NB4 (cell line): ENCODE results near the gene SLX4.

Experiments
- DNase-seq: peaks from one replicate; pipeline ENCODE4 v3.0.0; 2010; ENCODE audit warnings: low read depth
- H3K4me3 ChIP-seq: one replicate; pipeline ENCODE4 v1.5.1; 2011; ENCODE audit warnings: mild to moderate bottlenecking, low read depth, low read length, moderate library complexity
- MYC ChIP-seq: IDR thresholded peaks from 2 replicates; pipeline ENCODE4 v1.6.1; 2011; ENCODE audit warnings: low read depth, low read length
- POLR2A ChIP-seq: IDR thresholded peaks from 2 replicates; pipeline ENCODE4 v1.6.1; 2011; ENCODE audit warnings: mild to moderate bottlenecking; ENCODE audit not compliant: insufficient read length; ENCODE audit errors: extremely low read depth
- TF ChIP-seq, protein P1 (sequence below): IDR thresholded peaks from one replicate; pipeline ENCODE4 v1.5.1; 2012; ENCODE audit warnings: low read depth, low read length
- TF ChIP-seq, protein P2 (sequence below): IDR thresholded peaks from 2 replicates; pipeline ENCODE4 v1.6.1; 2011; ENCODE audit warnings: low read depth, low read length

The SLX4 gene

DNA sequence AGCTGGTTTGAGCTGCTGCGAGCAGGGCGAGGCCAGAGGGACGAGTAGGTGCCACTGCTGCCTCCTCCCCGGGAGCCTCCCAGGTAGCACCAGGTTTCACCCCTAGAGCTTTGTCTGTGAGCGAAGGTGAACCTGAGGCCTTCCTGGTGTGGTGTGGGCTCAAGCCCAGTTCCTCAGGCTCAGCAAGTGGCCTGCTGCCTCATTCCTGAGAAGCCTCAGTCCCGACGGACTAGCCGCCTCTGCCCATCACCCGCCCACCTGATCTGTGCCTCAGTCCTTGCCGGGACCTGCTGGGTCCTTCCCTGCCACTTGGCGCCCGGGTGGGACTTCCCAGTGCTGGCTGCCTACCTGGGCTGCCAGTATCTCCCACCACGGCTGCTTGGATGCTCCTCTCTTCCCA lies 35.9 kb downstream of the SLX4 start:
- TF ChIP-seq POLR2A, result no peak
- DNase-seq, result no peak
- H3K4me3 ChIP-seq, result peak overlapping the region; percentile 82

DNA sequence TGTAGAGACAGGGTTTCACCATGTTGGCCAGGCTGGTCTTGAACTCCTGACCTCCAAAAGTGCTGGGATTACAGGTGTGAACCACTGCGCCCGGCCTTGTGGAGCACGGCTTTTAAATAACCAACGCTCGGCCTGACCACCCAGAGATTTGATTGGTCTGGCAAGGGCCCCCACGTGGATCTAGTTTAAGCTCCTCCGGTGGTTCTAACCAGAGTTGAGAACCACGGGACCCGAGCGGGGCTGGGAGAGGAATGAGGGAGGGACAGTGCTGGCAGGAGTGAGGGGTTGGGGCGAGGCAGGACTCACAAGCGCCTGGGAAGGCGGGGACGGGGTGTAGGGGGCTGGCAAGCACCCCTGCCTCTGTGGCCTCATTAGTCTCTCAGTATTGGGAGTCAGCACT lies 37.2 kb downstream of the SLX4 start:
- TF ChIP-seq, protein P1, sequence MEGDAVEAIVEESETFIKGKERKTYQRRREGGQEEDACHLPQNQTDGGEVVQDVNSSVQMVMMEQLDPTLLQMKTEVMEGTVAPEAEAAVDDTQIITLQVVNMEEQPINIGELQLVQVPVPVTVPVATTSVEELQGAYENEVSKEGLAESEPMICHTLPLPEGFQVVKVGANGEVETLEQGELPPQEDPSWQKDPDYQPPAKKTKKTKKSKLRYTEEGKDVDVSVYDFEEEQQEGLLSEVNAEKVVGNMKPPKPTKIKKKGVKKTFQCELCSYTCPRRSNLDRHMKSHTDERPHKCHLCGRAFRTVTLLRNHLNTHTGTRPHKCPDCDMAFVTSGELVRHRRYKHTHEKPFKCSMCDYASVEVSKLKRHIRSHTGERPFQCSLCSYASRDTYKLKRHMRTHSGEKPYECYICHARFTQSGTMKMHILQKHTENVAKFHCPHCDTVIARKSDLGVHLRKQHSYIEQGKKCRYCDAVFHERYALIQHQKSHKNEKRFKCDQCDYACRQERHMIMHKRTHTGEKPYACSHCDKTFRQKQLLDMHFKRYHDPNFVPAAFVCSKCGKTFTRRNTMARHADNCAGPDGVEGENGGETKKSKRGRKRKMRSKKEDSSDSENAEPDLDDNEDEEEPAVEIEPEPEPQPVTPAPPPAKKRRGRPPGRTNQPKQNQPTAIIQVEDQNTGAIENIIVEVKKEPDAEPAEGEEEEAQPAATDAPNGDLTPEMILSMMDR, result no peak
- TF ChIP-seq MYC (no peak), POLR2A (no peak)
- TF ChIP-seq, protein P2, sequence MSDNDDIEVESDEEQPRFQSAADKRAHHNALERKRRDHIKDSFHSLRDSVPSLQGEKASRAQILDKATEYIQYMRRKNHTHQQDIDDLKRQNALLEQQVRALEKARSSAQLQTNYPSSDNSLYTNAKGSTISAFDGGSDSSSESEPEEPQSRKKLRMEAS, result no peak
- H3K4me3 ChIP-seq, result no peak overlapping the region
- no peak for DNase-seq

DNA sequence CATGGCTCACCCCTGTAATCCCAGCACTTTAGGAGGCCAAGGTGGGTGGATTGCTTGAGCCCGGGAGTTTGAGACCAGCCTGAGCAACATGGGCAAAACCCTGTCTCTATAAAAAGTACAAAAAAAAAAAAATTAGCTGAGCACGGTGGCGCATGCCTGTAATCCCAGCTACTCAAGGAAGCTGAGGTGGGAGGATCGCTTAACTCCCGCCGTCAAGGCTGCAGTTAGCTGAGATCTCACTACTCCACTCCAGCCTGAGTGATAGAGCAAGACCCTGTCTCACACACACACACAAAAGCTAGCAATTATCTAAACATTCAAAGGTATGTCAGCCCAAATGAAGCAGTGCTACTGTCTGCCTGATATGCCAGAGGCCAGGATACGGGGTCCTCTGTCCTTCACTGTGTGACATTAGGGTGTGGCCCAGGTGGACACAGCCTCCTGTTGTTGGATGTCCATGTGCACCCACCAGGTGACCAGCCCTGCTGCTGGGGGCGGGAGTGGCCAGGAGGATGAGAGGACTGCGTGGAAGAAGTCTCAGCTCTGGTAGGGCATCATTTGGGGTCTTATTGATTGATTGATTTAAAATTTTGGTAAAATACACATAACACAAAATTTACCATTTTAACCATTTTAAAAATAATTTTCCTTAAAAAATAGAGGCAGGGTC lies 38.1 kb downstream of the SLX4 start:
- H3K4me3 ChIP-seq, result no peak overlapping the region
- TF ChIP-seq MYC (no peak), POLR2A (no peak)
- TF ChIP-seq, protein P1, result no peak
- TF ChIP-seq, protein P2, result no peak
- DNase-seq, result no peak

DNA sequence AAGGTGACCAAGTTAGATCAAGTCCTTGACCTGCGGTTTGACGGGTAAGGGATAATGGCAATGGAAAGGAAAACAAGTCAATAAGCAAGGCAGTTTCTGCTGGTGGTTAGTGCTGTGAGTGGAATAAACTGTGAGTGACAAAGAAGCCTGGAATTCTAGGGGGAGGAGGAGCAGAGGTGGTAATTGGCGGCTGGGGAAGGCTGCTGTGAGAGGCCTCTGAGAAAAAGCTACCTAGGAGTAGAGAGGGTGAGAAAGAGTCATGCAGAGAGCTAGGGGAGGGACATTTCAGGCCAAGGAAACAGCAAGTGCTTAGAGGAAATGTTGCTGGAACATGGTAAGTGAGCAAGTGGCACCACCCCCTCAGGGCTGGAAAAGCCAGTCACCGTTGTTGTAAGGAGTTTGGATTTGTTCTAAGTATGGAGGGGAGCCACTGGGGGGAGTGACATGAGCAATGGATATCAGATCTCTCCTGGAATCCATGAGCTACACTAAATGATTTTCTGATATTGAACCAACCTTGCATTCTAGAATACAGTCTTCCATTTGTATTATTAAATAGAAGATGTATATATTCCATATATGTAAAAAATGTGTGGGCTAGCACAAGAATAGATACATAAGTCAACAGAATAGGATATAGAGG lies 40.9 kb downstream of the SLX4 start:
- TF ChIP-seq, protein P2, result no peak
- TF ChIP-seq MYC (no peak), POLR2A (no peak)
- TF ChIP-seq, protein P1, result no peak

DNA sequence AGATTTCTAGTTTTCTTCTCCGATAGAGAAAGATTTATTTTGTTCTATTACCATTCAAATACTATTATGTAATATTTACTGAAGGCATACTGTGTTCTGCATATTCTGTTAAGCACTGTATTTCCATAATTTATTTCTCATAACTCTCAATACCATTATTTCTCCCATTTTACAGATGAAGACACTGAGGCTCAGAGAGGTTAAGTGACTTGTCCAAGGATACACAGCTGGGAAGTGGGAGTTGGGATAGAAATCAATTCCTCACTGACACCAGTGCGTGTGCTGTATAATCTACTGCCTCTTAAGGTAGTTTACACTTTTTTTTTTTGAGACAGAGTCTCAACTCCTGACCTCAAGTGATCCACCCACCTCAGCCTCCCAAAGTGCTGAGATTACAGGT lies 41.6 kb downstream of the SLX4 start:
- TF ChIP-seq, protein P2, result no peak
- TF ChIP-seq, protein P1, result no peak
- TF ChIP-seq POLR2A, result no peak
- TF ChIP-seq MYC, result no peak
- H3K4me3 ChIP-seq, result no peak overlapping the region
- DNase-seq, result no peak

More for the DNA sequence above, 40.9 kb downstream of the SLX4 start:
- H3K4me3 ChIP-seq, result no peak overlapping the region
- DNase-seq, result no peak

DNA sequence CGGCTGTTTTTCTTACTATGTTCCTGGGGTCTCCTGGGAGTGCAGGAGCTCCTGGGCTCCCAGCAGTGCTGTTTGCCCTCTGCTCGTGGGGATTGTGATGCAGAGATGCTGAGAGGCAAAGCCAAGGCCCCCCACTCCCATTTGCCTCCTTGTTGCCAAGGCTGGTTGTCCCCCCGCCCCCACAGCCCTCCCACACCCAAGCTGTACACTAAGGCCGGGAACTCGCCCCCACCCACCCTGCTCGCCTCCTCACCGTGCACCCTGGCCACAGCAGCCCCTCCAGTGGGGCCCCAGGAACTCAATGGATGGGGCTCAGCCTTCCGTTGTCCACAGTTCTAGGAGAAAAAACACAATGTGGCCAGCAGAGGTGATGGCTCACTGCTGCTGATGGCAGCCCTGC lies 44.4 kb downstream of the SLX4 start:
- no peak overlapping the region for H3K4me3 ChIP-seq
- no peak for DNase-seq
- TF ChIP-seq, protein P1, result no peak
- TF ChIP-seq, protein P2, result no peak
